ENCODE data around the gene FGD4. TPM values are rescaled to one million over a fixed set of nuclear protein-coding genes. Genes with fewer than 3 reads are reported as not detected.
"Not testable (repeated sequence)": the region's sequence is repeated elsewhere in the genome, so short reads cannot be mapped to it uniquely, and the experiment has no call there.

Gene FGD4
- total RNA-seq, 2 donors from 2014 or later = 0.09 to 1.7 TPM

DNA sequence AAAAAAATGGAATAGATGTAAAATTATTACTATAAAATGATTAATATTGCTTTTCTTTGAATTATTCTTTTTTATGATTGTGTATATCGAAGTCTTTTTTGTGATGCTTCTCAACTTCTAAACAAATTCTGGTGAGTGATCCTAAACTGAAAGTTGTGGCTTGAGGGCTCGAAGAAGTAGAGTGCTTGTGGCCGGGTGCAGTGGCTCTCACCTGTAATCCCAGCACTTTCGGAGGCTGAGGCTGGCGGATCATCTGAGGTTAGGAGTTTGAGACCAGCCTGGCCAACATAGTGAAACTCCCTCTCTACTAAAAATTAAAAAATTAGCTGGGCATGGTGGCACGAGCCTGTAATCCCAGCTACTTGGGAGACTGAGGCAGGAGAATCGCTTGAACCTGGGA lies 112.6 kb downstream of the FGD4 start:
- peaks cover 13% of the 10 kb centered on the region for H3K27me3 Mint-ChIP-seq (ENCODE audit: low read depth)
- H3K36me3 Mint-ChIP-seq (ENCODE audit: insufficient read depth in 2 of 2); H3K4me1 Mint-ChIP-seq (ENCODE audit: low read depth); ATAC-seq (replicated peaks in 1 of 2); H3K4me3 Mint-ChIP-seq; H3K9me3 Mint-ChIP-seq; H3K27ac Mint-ChIP-seq; DNase-seq: not testable (repeated sequence)

DNA sequence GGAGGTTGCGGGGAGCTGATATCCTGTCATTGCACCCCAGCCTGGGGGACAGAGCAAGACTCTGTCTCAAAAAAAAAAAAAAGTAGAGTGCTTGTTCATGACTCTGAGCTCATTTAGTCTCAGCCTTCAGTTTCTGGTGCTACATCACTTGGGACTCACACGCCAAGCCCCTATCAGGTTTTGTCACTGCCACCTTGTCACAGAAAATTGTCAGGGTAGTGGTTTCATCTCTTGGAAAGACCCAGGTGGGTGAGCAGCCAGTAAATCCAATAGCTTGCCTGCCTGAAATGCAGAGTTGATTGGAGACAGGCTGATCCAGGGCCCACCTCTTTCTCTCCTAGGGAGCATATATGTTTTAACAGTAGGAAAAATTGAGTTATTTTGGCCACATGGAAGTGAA lies 113.0 kb downstream of the FGD4 start:
- Mint-ChIP-seq H3K4me1 (ENCODE audit: low read depth) (no peaks in the 10 kb centered on the region), H3K4me3 (no peak overlapping the region), H3K27ac (no peak overlapping the region), H3K9me3 (no peaks in the 10 kb centered on the region), H3K36me3 (ENCODE audit: insufficient read depth in 2 of 2) (no peaks in the 10 kb centered on the region), H3K27me3 (ENCODE audit: low read depth) (peaks cover 13% of the 10 kb centered on the region)
- DNase-seq (no peak), ATAC-seq (replicated peaks in 1 of 2) (no peak)

DNA sequence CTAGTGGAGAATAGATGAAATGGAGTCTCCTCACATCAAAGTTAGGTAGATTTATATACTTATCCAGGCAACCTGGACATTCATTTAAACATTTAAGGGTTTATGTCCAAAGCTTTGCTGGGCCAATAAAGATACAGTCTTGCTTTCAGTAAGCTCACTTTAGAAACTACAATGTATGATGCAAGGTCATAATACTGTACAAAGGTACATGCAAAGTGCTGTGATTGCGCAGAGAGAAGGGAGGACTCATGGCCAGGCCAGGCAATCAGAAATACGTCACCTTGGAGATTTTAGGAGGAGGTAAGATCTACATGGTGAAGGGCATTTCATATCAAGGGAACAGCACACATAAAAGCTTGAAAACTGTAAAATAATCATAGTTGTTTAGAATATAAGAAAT lies 113.6 kb downstream of the FGD4 start:
- Mint-ChIP-seq H3K36me3 (ENCODE audit: insufficient read depth in 2 of 2) (no peaks in the 10 kb centered on the region), H3K4me3 (no peak overlapping the region), H3K27me3 (ENCODE audit: low read depth) (peaks cover 13% of the 10 kb centered on the region), H3K4me1 (ENCODE audit: low read depth) (no peaks in the 10 kb centered on the region), H3K27ac (no peak overlapping the region), H3K9me3 (no peaks in the 10 kb centered on the region)
- DNase-seq (no peak), ATAC-seq (replicated peaks in 1 of 2) (no peak)

DNA sequence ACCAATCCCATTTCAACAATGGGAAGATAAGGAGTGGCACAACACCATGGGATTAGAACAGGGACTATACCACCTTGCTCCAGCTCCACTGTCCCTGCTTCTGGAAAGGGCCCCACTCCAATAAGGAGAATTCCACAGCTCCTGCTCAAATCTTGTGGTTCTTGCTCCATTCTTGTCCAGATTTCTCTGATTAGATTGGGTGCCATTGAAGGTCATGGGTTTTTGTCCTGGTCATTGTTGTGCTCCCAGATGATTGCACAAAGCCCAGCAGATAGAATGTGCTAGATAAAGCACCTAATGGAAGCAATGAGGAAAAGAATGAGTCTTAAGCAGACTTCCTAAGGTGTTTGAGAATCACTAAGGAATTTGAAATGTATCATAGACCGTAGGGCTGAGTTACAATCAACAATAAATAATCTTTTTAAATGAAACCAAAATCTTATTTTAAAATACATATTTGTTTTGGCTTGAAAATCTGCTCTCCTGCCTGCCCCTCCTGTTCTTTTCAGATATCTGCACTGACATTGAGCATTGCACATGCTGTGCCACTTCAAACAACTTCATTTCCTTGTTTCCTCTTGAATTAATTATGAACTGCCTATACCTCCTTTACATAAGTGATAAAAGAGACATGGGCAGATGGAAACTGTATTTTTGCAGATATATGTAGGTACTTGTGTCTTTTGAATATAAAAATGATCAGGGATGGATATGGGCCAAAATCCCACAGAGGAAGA lies 115.9 kb downstream of the FGD4 start:
- H3K4me1 Mint-ChIP-seq (ENCODE audit: low read depth) = no peaks in the 10 kb centered on the region
- H3K4me3 Mint-ChIP-seq = no peak overlapping the region
- H3K27me3 Mint-ChIP-seq (ENCODE audit: low read depth) = peaks cover 13% of the 10 kb centered on the region
- ATAC-seq (replicated peaks in 1 of 2) (no peak), DNase-seq (no peak)
- no peaks in the 10 kb centered on the region for H3K36me3 Mint-ChIP-seq (ENCODE audit: insufficient read depth in 2 of 2)
- H3K9me3 Mint-ChIP-seq = no peaks in the 10 kb centered on the region
- H3K27ac Mint-ChIP-seq = no peak overlapping the region

DNA sequence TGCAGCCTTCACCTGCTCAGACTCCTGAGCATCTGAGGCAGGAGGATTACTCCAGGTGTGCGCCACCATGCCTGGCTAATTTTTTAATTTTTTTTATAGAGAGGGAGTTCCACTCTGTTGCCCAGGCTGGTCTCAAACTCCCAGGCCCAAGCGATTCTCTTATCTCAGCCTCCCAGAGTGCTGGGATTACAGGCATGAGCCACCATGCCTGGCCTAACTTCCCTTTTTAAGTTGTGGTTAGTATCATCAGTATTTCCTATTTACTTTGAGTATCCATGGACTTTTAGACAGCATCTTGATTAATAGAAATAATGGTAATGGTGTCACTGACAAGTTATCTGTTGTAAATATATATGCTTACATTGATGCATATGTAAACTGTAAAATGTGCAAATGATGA lies 116.9 kb downstream of the FGD4 start:
- no peaks in the 10 kb centered on the region for H3K9me3 Mint-ChIP-seq
- no peaks in the 10 kb centered on the region for H3K4me1 Mint-ChIP-seq (ENCODE audit: low read depth)
- no peak overlapping the region for H3K27ac Mint-ChIP-seq
- no peak for DNase-seq
- H3K36me3 Mint-ChIP-seq (ENCODE audit: insufficient read depth in 2 of 2) = no peaks in the 10 kb centered on the region
- H3K4me3 Mint-ChIP-seq = no peak overlapping the region
- H3K27me3 Mint-ChIP-seq (ENCODE audit: low read depth) = peaks cover 6% of the 10 kb centered on the region
- ATAC-seq (replicated peaks in 1 of 2) = no peak

DNA sequence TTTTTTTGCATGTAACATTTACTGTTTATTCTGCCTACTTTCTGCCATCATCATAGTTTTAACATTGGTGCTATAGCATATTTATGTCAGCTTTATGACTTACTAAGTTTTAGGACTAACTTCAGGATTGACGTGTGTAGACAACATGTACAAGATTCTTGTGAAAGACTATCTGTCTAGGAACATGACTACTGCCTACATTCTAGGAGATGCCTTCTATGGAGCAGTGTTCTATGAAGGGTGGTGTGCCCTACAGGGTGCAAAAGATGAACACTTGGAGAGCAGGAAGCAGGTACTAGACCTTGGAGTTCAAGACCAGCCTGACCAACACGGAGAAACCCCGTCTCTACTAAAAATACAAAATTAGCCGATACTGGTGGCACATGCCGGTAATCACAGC lies 118.6 kb downstream of the FGD4 start:
- DNase-seq (no peak), ATAC-seq (replicated peaks in 1 of 2) (no peak)
- H3K27me3 Mint-ChIP-seq (ENCODE audit: low read depth) = peaks cover 6% of the 10 kb centered on the region
- H3K27ac Mint-ChIP-seq = no peak overlapping the region
- no peaks in the 10 kb centered on the region for H3K9me3 Mint-ChIP-seq
- H3K36me3 Mint-ChIP-seq (ENCODE audit: insufficient read depth in 2 of 2) = no peaks in the 10 kb centered on the region
- peaks cover 7% of the 10 kb centered on the region for H3K4me1 Mint-ChIP-seq (ENCODE audit: low read depth)
- H3K4me3 Mint-ChIP-seq = no peak overlapping the region

DNA sequence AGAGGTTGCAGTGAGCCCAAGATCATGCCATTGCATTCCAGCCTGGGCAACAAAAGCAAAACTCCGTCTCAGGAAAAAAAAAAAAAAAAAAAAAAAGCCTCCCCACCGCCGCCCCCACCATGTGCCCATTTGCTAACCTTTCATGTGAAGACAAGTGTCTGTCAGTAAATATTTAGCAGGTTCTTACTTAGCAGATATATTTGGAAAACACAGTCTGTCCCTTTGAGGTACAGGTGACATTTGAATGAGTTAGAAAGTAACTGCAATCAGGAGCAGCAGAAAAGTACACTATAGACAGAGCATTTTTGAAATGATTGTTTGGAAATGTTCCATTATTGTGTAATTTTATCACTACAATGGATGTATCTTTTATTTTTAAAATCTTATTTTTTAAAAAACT lies 119.7 kb downstream of the FGD4 start:
- DNase-seq (no peak), ATAC-seq (replicated peaks in 1 of 2) (no peak)
- no peak overlapping the region for H3K4me3 Mint-ChIP-seq
- H3K9me3 Mint-ChIP-seq = no peaks in the 10 kb centered on the region
- H3K4me1 Mint-ChIP-seq (ENCODE audit: low read depth) = peaks cover 8% of the 10 kb centered on the region
- no peaks in the 10 kb centered on the region for H3K36me3 Mint-ChIP-seq (ENCODE audit: insufficient read depth in 2 of 2)
- H3K27ac Mint-ChIP-seq = no peak overlapping the region
- H3K27me3 Mint-ChIP-seq (ENCODE audit: low read depth) = no peaks in the 10 kb centered on the region

DNA sequence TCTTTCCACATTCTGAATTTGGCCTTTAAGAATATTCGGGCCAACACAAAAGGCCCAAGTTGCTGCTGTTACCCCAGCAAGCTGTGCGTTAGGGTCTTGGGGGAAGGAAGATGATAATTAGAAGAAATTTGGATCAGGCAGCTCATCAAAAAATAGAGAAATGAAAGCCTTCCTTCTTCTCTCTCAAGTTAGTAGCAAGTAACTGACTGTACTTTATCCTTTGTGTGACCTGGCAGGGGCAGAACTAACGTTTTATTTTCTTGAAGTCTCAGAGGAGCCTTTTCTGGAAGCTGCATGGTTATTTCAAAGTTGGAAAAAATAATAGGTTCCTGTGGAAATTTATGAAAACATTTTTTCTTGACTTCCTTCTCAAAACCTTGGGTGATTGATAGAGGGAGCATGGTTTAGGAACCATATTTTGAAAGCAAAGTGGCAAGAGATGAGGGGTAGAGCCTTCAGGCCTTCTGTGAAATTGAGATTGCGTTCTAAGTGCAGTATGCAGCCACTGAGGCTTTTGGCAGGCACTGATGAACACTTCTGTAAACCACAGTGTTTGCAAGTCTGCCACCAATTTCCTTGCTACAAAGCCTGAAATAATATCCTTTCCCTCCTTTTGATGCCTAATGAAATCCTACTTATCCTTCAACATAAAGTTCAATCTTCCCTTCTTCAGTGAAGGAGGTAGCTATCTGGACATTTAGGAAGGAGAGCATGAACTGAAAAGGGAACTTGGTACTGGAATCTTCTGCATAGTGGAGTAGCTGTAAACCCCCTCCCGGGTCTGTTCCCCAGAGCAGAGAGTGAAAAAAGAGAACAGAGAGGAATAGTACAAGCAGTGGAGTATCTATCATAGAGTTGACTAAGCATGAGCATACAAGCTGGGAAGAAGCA lies 123.2 kb downstream of the FGD4 start:
- no peaks in the 10 kb centered on the region for H3K9me3 Mint-ChIP-seq
- DNase-seq (no peak), ATAC-seq (replicated peaks in 1 of 2) (no peak)
- H3K4me3 Mint-ChIP-seq = no peak overlapping the region
- no peak overlapping the region for H3K27ac Mint-ChIP-seq
- H3K36me3 Mint-ChIP-seq (ENCODE audit: insufficient read depth in 2 of 2) = no peaks in the 10 kb centered on the region
- peaks cover 8% of the 10 kb centered on the region for H3K4me1 Mint-ChIP-seq (ENCODE audit: low read depth)
- no peaks in the 10 kb centered on the region for H3K27me3 Mint-ChIP-seq (ENCODE audit: low read depth)

DNA sequence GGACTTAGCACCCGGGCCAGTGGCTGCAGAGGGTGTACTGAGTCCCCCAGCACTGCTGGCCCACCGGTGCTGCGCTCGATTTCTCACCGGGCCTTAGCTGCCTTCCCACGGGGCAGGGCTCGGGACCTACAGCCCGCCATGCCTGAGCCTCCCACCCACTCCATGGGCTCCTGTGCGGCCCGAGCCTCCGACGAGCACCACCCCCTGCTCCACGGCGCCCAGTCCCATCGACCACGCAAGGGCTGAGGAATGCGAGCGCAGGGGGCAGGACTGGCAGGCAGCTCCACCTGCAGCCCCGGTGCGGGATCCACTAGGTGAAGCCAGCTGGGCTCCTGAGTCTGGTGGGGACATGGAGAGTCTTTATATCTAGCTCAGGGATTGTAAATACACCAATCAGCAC lies 126.4 kb downstream of the FGD4 start:
- ATAC-seq (replicated peaks in 1 of 2); DNase-seq; H3K4me3 Mint-ChIP-seq; H3K27me3 Mint-ChIP-seq (ENCODE audit: low read depth); H3K27ac Mint-ChIP-seq; H3K36me3 Mint-ChIP-seq (ENCODE audit: insufficient read depth in 2 of 2); H3K9me3 Mint-ChIP-seq; H3K4me1 Mint-ChIP-seq (ENCODE audit: low read depth): not testable (repeated sequence)

DNA sequence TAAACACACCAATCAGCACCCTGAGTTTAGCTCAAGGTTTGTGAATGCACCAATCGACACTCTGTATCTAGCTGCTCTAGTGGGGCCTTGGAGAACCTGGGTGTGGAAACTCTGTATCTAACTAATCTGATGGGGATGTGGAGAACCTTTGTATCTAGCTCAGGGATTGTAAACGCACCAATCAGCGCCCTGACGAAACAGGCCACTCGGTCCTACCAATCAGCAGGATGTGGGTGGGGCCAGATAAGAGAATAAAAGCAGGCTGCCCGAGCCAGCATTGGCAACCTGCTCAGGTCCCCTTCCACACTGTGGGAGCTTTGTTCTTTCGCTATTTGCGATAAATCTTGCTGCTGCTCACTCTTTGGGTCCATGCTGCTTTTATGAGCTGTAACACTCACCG lies 127.0 kb downstream of the FGD4 start:
- H3K27me3 Mint-ChIP-seq (ENCODE audit: low read depth); ATAC-seq (replicated peaks in 1 of 2); H3K4me3 Mint-ChIP-seq; H3K36me3 Mint-ChIP-seq (ENCODE audit: insufficient read depth in 2 of 2); H3K4me1 Mint-ChIP-seq (ENCODE audit: low read depth); H3K27ac Mint-ChIP-seq; H3K9me3 Mint-ChIP-seq; DNase-seq: not testable (repeated sequence)

DNA sequence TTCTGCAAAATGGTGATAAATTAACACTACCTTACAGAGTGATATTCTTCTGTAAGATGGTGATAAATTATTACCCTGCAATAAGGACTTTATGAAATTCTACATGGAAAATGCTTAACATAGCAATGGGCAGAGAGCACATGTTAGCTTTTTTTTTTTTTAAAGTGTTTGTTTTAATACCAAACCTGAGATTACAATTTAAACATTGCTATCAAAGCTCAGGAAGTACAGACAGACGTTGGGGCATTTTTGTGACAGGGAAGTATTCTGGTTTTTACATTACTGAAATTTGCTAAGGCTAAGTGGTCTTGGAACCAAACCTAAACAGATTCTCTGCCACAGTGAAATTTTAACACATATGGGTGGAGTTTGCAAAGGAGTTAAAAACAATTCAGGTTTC lies 133.1 kb downstream of the FGD4 start:
- Mint-ChIP-seq H3K4me1 (ENCODE audit: low read depth) (peaks cover 15% of the 10 kb centered on the region), H3K27me3 (ENCODE audit: low read depth) (peaks cover 18% of the 10 kb centered on the region), H3K4me3 (no peak overlapping the region), H3K27ac (no peak overlapping the region), H3K36me3 (ENCODE audit: insufficient read depth in 2 of 2) (no peaks in the 10 kb centered on the region), H3K9me3 (no peaks in the 10 kb centered on the region)
- no peak for ATAC-seq (replicated peaks in 1 of 2)
- no peak for DNase-seq

DNA sequence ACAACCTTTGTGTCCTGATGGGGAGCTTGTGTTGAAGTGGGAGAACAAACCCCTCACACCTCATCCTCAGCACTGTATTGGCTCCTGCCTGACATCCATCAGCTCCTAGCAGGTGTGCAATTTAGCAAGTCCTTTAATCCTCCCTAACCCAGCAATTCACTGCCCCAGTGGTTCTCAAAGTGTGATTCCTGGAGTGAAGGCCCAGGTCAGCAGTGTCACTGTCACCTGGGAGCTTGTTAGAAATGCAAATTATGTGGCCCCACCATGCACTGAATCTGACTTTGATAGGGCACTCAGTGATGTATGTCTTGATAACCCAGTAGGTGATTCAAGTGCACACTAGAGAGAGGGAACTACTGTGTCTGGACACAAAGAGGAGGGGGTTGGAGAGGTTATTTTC lies 133.6 kb downstream of the FGD4 start:
- Mint-ChIP-seq H3K9me3 (no peaks in the 10 kb centered on the region), H3K4me1 (ENCODE audit: low read depth) (peaks cover 15% of the 10 kb centered on the region), H3K27me3 (ENCODE audit: low read depth) (peaks cover 22% of the 10 kb centered on the region), H3K27ac (no peak overlapping the region), H3K4me3 (no peak overlapping the region), H3K36me3 (ENCODE audit: insufficient read depth in 2 of 2) (no peaks in the 10 kb centered on the region)
- ATAC-seq (replicated peaks in 1 of 2) = no peak
- no peak for DNase-seq

DNA sequence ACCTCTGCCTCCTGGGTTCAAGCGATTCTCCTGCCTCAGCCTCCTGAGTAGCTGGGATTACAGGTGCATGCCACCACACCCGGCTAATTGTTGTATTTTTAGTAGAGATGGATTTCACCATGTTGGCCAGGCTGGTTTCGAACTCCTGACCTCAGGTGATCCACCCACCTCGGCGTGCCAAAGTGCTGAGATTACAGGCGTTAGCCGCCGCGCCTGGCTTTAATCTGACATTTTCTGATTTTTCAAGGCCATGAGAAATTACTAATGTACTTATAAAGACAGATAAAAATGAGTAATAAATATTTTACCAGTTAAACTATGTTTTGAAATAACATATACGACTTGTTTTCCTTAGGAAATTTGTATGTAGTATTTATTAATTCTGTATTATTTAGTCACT lies 134.1 kb downstream of the FGD4 start:
- Mint-ChIP-seq H3K27me3 (ENCODE audit: low read depth) (peaks cover 25% of the 10 kb centered on the region), H3K4me1 (ENCODE audit: low read depth) (peaks cover 15% of the 10 kb centered on the region)
- not testable (repeated sequence) for ATAC-seq (replicated peaks in 1 of 2); H3K9me3 Mint-ChIP-seq; H3K36me3 Mint-ChIP-seq (ENCODE audit: insufficient read depth in 2 of 2); DNase-seq; H3K4me3 Mint-ChIP-seq; H3K27ac Mint-ChIP-seq

Data from activated T-cell treated with anti-CD3 and anti-CD28 coated beads, Interleukin-2, amount 50 U/mL, for 72 hours (primary cell).